Skeletal muscle satellite cell (primary cell): Measurements from ENCODE around the gene ZSWIM6.

Source experiments
- H3K27me3 ChIP-seq: 2 replicates; pipeline ENCODE4 v1.7.0; 2013; ENCODE audit warnings: low read length; ENCODE audit not compliant: control insufficient read depth, insufficient read depth
- H3K36me3 ChIP-seq: 2 replicates; pipeline ENCODE4 v1.7.0; 2013; ENCODE audit warnings: mild to moderate bottlenecking, control low read depth, low read length; ENCODE audit not compliant: insufficient read depth
- H3K4me1 ChIP-seq: 2 replicates; pipeline ENCODE4 v1.7.0; 2013; ENCODE audit warnings: low read length; ENCODE audit not compliant: control insufficient read depth, insufficient read depth
- H3K4me2 ChIP-seq: 2 replicates; pipeline ENCODE4 v1.7.0; 2013; ENCODE audit warnings: mild to moderate bottlenecking, low read length
- H3K4me3 ChIP-seq: 2 replicates; pipeline ENCODE4 v1.7.0; 2013; ENCODE audit warnings: low read length
- H3K9ac ChIP-seq: 2 replicates; pipeline ENCODE4 v1.7.0; 2013; ENCODE audit warnings: mild to moderate bottlenecking, low read depth, low read length, moderate library complexity
- H3K9me3 ChIP-seq: replicated peaks from 2 replicates; pipeline ENCODE4 v1.7.0; 2013; ENCODE audit warnings: mild to moderate bottlenecking, control low read depth, low read length

Gene ZSWIM6

DNA sequence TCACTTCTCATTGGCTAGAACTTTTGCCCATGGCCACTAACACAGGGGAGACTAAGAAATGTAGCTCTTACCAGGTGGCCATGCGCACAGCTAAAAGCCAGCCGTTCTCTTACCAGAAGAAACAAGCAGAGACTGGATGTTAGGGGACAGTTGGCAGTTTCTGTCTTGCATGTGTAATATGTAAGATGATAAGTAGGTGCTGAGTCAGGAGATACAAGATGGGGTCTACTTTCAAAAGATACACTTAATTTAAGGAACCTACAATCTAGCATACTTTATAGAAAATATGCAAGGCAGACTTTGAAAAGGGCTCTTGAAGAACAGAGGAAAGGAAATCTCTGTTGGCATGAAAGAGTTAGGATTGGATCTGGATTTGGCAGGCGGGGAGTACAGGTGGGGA is 244.5 kb downstream of the ZSWIM6 start:
- peaks cover 3% of the 10 kb centered on the region for H3K27me3 ChIP-seq
- H3K9ac ChIP-seq, result no peak overlapping the region
- H3K36me3 ChIP-seq, result no peaks in the 10 kb centered on the region
- H3K4me1 ChIP-seq, result peaks cover 8% of the 10 kb centered on the region
- no peak overlapping the region for H3K4me3 ChIP-seq
- H3K4me2 ChIP-seq, result no peak overlapping the region
- no peaks in the 10 kb centered on the region for H3K9me3 ChIP-seq

DNA sequence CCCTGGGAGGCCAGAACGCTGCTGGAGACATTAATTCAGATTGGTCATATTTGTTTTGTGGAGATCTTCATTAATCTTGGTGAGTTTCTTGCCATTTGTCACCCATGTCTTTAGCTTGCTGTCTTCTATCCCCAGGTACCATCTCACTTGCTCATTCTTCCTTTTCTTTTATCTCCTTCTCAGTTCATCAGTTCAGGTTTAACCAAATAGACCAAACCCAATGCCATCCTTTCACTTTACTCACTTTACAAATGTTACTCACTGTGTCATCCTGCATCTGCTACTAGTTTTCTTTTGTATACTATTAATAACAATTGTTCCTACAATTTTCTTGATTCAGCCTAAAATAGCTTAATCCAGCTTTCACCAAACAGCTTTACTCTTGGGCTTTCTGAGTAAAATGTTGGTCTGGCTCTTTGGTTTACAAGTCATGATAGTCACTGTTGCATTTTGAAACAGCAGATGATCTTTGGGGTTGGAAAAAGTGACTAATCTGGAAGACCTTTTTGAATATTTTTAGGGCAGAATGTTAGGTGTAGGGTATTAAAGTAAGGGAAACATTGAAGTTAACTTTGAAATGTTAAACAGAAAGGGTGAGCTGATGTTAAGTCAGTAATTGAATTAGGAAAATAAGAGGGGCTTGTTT is 246.9 kb downstream of the ZSWIM6 start:
- H3K27me3 ChIP-seq, result peaks cover 3% of the 10 kb centered on the region
- no peak overlapping the region for H3K4me2 ChIP-seq
- no peaks in the 10 kb centered on the region for H3K36me3 ChIP-seq
- no peak overlapping the region for H3K9ac ChIP-seq
- peaks cover 8% of the 10 kb centered on the region for H3K4me1 ChIP-seq
- no peaks in the 10 kb centered on the region for H3K9me3 ChIP-seq
- H3K4me3 ChIP-seq, result no peak overlapping the region

DNA sequence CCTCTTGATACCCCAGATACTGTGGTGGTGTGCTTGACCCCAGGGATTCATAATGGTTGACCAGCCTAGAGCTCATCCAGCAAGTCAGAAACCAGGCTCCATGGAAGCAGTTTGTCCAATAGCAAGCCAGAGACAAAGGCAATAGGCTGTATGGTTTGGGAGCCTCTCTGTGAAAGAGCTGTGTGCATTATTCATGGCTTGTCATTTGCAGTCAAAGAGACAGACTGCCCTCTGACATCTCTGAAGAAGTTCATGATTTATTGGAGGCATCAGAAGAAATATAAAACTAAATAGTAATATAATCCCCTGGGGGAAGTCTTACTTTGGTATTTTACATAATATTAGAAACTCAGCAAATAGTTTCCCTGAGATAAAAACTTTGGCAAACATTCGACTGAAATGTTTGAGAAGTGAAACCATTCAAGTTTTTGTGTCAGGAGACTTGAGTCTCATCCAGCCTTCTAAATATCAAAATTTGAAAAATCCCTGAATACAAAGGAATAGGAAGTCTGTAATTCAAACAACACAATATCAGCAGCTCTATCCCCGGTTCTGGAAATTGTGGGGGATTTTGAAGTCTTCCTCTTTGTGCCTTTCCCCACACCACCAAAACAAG is 250.3 kb downstream of the ZSWIM6 start:
- H3K4me2 ChIP-seq, result no peak overlapping the region
- peaks cover 20% of the 10 kb centered on the region for H3K27me3 ChIP-seq
- no peak overlapping the region for H3K9ac ChIP-seq
- H3K36me3 ChIP-seq, result no peaks in the 10 kb centered on the region
- H3K4me1 ChIP-seq, result no peaks in the 10 kb centered on the region
- H3K9me3 ChIP-seq, result no peaks in the 10 kb centered on the region
- no peak overlapping the region for H3K4me3 ChIP-seq

DNA sequence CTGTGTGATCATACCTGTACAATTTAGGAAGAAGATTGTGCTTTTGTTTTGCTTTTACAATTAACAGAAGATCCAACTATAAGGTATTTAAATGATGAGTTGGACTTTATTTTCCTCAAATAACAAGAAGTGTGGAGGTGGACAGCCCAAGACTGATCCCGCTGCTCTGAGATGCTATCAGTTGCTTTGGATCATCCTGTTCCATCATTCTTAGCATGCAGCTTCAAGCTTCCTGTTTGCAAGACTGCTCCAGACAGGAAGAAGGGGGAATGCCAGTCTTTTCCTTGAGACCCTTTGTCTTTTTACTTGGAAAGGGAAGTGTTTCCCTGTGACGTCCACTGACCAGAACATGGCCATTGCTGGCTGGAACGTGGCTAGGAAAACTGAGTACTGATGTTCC is 250.8 kb downstream of the ZSWIM6 start:
- Histone ChIP-seq H3K4me3 (no peak overlapping the region), H3K27me3 (peaks cover 20% of the 10 kb centered on the region), H3K36me3 (no peaks in the 10 kb centered on the region), H3K4me1 (no peaks in the 10 kb centered on the region), H3K9me3 (no peaks in the 10 kb centered on the region), H3K9ac (no peak overlapping the region), H3K4me2 (no peak overlapping the region)

DNA sequence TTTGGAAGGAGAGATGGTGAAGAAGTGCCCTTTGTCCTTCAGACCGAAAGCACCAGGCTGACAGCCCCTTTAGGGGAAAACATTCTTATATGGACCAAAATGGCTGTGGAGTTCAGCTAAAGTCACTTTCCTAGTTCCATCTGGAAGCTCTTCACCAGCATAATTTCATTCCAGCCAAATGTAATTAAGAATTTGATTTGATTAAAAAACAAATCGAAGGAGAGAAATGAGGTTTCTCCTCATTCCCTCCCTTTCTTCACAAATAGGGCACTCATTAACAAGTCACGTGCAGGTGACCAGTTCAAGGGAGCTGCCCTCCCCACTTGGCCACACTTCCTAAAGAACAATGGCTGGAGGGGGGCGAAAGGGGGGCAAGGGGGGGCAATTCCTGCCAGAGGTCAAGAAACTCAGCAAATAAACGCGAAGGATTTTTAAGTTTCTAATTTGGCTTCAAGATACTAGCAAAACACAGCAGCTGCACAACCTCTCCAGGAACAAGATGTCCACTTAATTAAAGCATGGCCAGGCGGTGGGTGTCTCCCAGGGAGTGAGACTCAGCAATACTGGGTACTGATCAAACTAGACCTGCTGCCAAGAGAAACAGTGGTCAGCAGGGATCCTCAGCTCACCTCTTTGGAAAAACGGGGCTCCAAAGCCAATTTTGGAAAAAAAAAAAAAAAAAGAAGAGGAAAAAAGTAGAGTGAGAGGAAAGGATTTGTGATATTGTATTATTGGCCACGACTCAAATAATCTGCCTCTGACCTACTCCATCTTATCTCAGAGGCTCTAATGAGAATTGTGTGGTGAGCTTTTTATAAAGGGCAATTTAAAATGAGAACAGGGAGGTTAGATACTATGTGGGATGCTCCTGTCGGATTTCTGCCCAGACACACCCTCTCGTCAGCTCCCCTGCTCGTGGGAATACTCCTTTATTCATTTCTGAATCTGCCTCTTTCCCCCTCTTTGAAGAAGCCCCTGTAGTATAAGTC is 254.3 kb downstream of the ZSWIM6 start:
- H3K4me2 ChIP-seq, result no peak overlapping the region
- H3K4me3 ChIP-seq, result no peak overlapping the region
- no peak overlapping the region for H3K9ac ChIP-seq
- no peaks in the 10 kb centered on the region for H3K9me3 ChIP-seq
- no peaks in the 10 kb centered on the region for H3K4me1 ChIP-seq
- peaks cover 38% of the 10 kb centered on the region for H3K27me3 ChIP-seq
- no peaks in the 10 kb centered on the region for H3K36me3 ChIP-seq

DNA sequence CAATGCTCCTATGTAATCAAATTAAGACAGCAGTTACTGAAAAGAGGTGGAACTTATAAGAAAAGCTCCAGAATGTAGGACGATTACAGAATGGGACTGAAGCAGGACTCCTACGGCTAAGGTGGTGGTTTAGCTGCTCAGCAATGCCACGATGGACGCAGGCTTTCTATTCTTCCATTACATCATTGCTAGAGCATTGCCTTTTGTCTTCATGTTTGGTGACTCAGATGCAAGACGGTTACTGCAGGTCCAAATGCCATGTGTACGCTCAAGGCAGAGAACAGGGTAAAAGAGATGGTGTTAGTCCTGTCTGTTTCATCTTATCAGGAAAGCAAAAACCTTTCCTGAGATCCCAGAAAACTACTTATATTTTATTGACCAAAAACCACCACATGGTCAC is 255.1 kb downstream of the ZSWIM6 start:
- H3K9ac ChIP-seq, result no peak overlapping the region
- no peak overlapping the region for H3K4me2 ChIP-seq
- no peaks in the 10 kb centered on the region for H3K9me3 ChIP-seq
- peaks cover 44% of the 10 kb centered on the region for H3K27me3 ChIP-seq
- H3K4me1 ChIP-seq, result no peaks in the 10 kb centered on the region
- H3K4me3 ChIP-seq, result no peak overlapping the region
- no peaks in the 10 kb centered on the region for H3K36me3 ChIP-seq

DNA sequence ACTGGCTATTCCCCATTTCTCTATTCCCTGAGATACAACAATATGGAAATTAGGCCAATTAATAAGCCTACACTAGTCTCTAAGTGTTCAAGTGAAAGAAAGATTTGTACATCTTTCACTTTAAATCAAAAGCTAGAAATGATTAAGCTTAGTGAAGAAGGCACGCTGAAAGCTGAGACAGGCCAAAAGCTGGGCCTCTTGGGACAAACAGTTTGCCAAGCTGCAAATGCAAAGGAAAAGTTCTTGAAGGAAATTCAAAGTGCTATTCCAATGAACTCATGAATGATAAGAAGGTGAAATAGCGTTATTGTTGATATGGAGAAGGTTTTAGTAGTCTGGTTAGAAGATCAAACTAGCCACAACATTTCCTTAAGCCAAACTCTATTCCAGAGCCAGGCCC is 256.2 kb downstream of the ZSWIM6 start:
- Histone ChIP-seq H3K36me3 (no peaks in the 10 kb centered on the region), H3K9me3 (no peaks in the 10 kb centered on the region), H3K27me3 (peaks cover 51% of the 10 kb centered on the region), H3K4me3 (no peak overlapping the region), H3K9ac (no peak overlapping the region), H3K4me1 (no peaks in the 10 kb centered on the region), H3K4me2 (no peak overlapping the region)

DNA sequence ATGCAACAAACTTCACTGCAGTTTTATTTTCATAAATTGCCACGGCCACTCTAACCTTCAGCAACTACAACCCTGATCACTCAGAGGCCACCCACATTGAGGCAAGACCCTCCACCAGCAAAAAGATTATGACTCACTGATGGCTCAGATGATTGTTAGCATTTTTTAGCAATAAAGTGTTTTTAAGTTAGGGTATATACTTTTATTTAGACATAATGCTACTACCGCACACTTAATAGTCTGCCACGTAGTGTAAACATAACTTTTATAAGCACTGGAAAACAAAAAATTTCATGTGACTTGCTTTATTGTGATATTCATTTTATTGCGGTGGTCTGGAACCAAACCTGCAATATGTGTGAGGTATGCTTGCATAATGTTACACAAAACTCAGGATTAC is 257.9 kb downstream of the ZSWIM6 start:
- Histone ChIP-seq H3K36me3 (no peaks in the 10 kb centered on the region), H3K9ac (no peak overlapping the region), H3K27me3 (peaks cover 64% of the 10 kb centered on the region), H3K9me3 (no peaks in the 10 kb centered on the region), H3K4me3 (no peak overlapping the region), H3K4me1 (no peaks in the 10 kb centered on the region), H3K4me2 (no peak overlapping the region)

DNA sequence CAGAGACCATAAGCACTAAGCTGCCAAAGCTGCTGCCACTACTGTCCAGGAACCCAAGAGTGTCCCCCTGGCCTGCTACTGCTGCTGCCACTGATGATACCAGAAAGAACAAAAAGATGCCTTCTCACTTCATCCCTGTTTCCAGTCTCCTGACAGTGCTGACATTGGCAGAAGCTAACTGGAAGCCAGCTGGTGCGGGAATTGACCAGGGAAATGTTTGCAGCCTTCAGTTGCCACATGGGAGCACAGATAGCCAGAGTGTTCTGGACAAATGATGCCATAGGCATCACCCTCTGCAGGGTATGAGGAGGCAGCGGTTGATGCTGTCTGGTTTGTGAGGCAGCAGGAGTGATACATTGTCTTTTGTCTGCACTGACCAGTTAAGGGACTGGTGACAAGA is 258.4 kb downstream of the ZSWIM6 start:
- Histone ChIP-seq H3K4me3 (no peak overlapping the region), H3K4me2 (no peak overlapping the region), H3K4me1 (no peaks in the 10 kb centered on the region), H3K27me3 (peaks cover 67% of the 10 kb centered on the region), H3K36me3 (no peaks in the 10 kb centered on the region), H3K9me3 (no peaks in the 10 kb centered on the region), H3K9ac (no peak overlapping the region)

DNA sequence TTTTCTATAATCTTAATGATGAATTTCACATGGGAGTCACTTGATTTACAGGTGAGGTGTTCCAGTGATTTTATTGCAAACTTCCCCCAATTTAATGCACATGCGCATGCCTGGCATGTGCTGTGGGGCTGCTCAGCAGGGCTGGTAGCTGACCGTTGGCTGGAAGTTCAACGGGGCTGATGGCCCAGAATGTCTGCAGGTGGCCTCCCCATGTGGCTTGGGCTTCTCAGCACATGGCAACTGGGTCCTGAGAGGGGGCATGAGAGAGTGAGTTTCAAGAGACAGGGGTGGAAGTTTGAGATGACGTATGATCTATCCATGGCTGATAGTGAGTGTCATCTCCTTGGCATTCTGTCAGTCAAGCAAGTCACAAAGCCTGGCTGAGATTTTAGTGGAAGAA is 259.8 kb downstream of the ZSWIM6 start:
- no peak overlapping the region for H3K4me3 ChIP-seq
- no peaks in the 10 kb centered on the region for H3K4me1 ChIP-seq
- H3K4me2 ChIP-seq, result no peak overlapping the region
- no peaks in the 10 kb centered on the region for H3K36me3 ChIP-seq
- H3K9ac ChIP-seq, result no peak overlapping the region
- peaks cover 72% of the 10 kb centered on the region for H3K27me3 ChIP-seq
- H3K9me3 ChIP-seq, result no peaks in the 10 kb centered on the region

DNA sequence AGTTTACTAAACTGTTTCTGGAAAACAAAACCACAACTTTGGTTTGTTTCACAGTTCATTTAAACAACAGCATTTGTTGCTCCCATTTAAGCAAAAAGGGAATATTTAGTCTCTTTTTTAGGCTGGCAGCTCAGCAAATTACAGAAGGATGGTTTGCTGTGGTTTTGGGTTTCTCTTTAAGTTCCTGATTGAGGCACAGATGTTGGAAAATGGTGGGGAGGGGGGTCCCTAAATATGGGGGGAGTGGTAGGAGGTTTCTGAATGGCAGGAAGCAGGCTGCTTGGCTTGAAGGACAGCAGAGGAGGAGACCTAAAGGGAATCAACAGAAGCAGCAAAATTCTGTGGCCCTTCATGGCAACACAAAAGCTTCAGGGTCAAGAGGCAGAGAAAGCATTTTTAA is 263.4 kb downstream of the ZSWIM6 start:
- Histone ChIP-seq H3K4me2 (no peak overlapping the region), H3K36me3 (no peaks in the 10 kb centered on the region), H3K4me3 (no peak overlapping the region), H3K9me3 (no peaks in the 10 kb centered on the region), H3K9ac (no peak overlapping the region), H3K27me3 (peaks cover 63% of the 10 kb centered on the region), H3K4me1 (peaks cover 7% of the 10 kb centered on the region)
